Prostate gland (tissue), 2 donors: ENCODE data around the gene JAG2.

Source experiments
- POLR2A ChIP-seq: fragments of 450-650 bp; IDR thresholded peaks from one replicate; pipeline ENCODE4 v1.6.1; 2016; ENCODE audit warnings: antibody characterized with exemption, mild to moderate bottlenecking
- TF ChIP-seq, protein P1 (sequence below), 4 experiments: fragments of 200-600 bp in 2 of 4; fragments of 450-650 bp in 2 of 4; sonication (generic) in 2 of 4; IDR thresholded peaks; 1 replicate in 3 of 4; 2 replicates in 1 of 4; pipeline ENCODE4 v1.5.1; 2016 to 2019; ENCODE audit warnings: antibody characterized with exemption in 4 of 4, mild to moderate bottlenecking in 2 of 4, moderate library complexity in 2 of 4

DNA sequence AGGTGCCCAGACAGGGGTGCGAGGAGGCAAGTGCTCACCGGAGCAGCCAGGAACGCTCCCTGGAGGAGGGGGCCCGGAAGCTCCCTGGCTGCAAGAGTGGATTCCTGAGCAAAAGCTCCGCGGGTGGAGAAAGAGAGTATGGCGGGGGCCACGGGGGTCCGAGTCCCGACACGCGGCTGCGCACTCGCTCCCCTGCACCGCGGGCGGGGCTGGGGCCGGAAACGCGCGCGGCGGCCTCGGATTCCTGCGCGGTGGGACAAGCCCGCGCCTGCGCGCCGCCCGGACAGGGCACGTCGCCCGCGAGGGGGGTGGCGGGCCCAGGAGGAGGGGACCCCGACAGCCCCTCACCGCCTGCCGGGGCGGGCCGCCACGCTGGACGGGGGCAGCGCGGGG is 75.5 kb downstream of the JAG2 start:
- TF ChIP-seq, protein P1, sequence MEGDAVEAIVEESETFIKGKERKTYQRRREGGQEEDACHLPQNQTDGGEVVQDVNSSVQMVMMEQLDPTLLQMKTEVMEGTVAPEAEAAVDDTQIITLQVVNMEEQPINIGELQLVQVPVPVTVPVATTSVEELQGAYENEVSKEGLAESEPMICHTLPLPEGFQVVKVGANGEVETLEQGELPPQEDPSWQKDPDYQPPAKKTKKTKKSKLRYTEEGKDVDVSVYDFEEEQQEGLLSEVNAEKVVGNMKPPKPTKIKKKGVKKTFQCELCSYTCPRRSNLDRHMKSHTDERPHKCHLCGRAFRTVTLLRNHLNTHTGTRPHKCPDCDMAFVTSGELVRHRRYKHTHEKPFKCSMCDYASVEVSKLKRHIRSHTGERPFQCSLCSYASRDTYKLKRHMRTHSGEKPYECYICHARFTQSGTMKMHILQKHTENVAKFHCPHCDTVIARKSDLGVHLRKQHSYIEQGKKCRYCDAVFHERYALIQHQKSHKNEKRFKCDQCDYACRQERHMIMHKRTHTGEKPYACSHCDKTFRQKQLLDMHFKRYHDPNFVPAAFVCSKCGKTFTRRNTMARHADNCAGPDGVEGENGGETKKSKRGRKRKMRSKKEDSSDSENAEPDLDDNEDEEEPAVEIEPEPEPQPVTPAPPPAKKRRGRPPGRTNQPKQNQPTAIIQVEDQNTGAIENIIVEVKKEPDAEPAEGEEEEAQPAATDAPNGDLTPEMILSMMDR (IDR thresholded peaks at IDR 0.05), result no peak
- TF ChIP-seq POLR2A, result peak; percentile 34
